Heart left ventricle (tissue), 13 donors: ENCODE results near the gene MRPS16.

ENCODE experiments used
- POLR2A ChIP-seq, 2 donors: fragments of 450-650 bp; IDR thresholded peaks; one replicate each; pipeline ENCODE4 v1.6.1; 2017; ENCODE audit warnings: antibody characterized with exemption in 2 of 2, mild to moderate bottlenecking in 2 of 2, moderate library complexity in 2 of 2
- TF ChIP-seq, protein P1 (sequence below), 12 donors: fragments of 200-600 bp; sonication (generic) in 4 of 12; IDR thresholded peaks; one replicate each; pipeline versions ENCODE4 v1.5.0 to v1.8.0; 2018 to 2022; ENCODE audit warnings: antibody characterized with exemption in 12 of 12, mild to moderate bottlenecking in 5 of 12
- donor health status: ischemic (EF 13 %, LVEDD 7.1; RV severe dilation, severe dysfunction).
- donor health status: DM: no; HTN: yes; CAD: no.
- donor health status: DM: no; HTN: no; CAD: no.
- donor health status: ischemic (EF 25% LVEDD 6.9; RV normal size, moderate dysfunction).
- donor health status: ischemic (EF 25% LVEDD 5.7; RV mildly dilated, moderate dysfunction).
- donor health status: ischemic (EF 35%, LVEDD 5.7; RV mildly dilated, moderate dysfunction).
- donor health status: nonischemic (EF 11% LVEDD 7.7; RV severe dilation, severe dysfunction).
- donor health status: DM: yes; HTN: yes; CAD: no.
- donor health status: PGD.
- donor health status: ischemic (EF 29% LVEDD 5.4; RV normal size, mild dysfunction).
- donor health status: nonischemic (EF 23%, LVEDD 6.1; RV moderate dilation, normal function).

DNA sequence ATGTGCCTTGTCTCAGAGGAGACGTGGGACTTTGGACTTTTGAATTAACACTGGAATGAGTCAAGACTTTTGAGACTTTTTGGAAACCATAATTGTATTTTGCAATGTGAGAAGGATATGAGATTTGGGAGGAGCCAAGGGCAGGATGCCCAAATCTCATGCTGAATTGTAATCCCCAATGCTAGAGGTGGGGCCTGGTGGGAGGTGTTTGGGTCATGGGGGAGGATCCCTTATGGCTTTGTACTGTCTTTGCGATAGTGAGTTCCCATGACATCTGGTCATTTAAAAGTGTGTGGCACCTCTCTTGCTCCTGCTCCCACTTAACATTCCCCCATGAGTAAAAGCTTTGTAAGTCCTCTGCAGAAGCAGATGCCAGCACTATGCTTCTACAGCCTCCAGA is 44.6 kb downstream of the MRPS16 start:
- TF ChIP-seq POLR2A (IDR thresholded peaks at IDR 0.05) = no peak
- TF ChIP-seq, protein P1, sequence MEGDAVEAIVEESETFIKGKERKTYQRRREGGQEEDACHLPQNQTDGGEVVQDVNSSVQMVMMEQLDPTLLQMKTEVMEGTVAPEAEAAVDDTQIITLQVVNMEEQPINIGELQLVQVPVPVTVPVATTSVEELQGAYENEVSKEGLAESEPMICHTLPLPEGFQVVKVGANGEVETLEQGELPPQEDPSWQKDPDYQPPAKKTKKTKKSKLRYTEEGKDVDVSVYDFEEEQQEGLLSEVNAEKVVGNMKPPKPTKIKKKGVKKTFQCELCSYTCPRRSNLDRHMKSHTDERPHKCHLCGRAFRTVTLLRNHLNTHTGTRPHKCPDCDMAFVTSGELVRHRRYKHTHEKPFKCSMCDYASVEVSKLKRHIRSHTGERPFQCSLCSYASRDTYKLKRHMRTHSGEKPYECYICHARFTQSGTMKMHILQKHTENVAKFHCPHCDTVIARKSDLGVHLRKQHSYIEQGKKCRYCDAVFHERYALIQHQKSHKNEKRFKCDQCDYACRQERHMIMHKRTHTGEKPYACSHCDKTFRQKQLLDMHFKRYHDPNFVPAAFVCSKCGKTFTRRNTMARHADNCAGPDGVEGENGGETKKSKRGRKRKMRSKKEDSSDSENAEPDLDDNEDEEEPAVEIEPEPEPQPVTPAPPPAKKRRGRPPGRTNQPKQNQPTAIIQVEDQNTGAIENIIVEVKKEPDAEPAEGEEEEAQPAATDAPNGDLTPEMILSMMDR (IDR thresholded peaks at IDR 0.05) = no peak
